MM.1S (cell line): ENCODE results near the gene ADIPOR1.

Source experiments
- DNase-seq: peaks from one replicate; pipeline ENCODE4 v3.0.0-alpha.2; 2015
- H2AFZ ChIP-seq: fragments of 300-600 bp; sonication (generic); 2 replicates; pipeline ENCODE4 v1.6.0; 2016; ENCODE audit warnings: antibody characterized with exemption, low read length
- H3F3A ChIP-seq: fragments of 300-600 bp; sonication (generic); 2 replicates; pipeline ENCODE4 v1.6.1; 2016; ENCODE audit warnings: mild to moderate bottlenecking, antibody characterized with exemption, low read length, moderate library complexity, mixed read lengths; ENCODE audit not compliant: insufficient read depth
- H3K27ac ChIP-seq: fragments of 300-600 bp; sonication (generic); 2 replicates; pipeline ENCODE4 v1.5.1; 2016; ENCODE audit warnings: mild to moderate bottlenecking, low read length
- H3K27me3 ChIP-seq: fragments of 300-600 bp; sonication (generic); replicated peaks from 2 replicates; pipeline ENCODE4 v1.6.0; 2016; ENCODE audit warnings: low read length; ENCODE audit not compliant: insufficient read depth
- H3K36me3 ChIP-seq: fragments of 300-600 bp; sonication (generic); replicated peaks from 2 replicates; pipeline ENCODE4 v1.6.1; 2016; ENCODE audit warnings: mild to moderate bottlenecking, low read length, mixed read lengths; ENCODE audit not compliant: insufficient read depth
- H3K4me1 ChIP-seq: fragments of 300-600 bp; sonication (generic); 2 replicates; pipeline ENCODE4 v1.6.1; 2016; ENCODE audit warnings: low read length, mixed read lengths
- H3K4me2 ChIP-seq: fragments of 300-600 bp; sonication (generic); 2 replicates; pipeline ENCODE4 v1.6.0; 2016; ENCODE audit warnings: low read depth, low read length
- H3K4me3 ChIP-seq: fragments of 300-600 bp; sonication (generic); 2 replicates; pipeline ENCODE4 v1.5.1; 2016; ENCODE audit warnings: low read length, mixed read lengths
- H3K79me2 ChIP-seq: fragments of 300-600 bp; sonication (generic); 2 replicates; pipeline ENCODE4 v1.6.1; 2016; ENCODE audit warnings: mixed run types, low read length, mixed read lengths
- H3K9ac ChIP-seq: fragments of 300-600 bp; sonication (generic); 2 replicates; pipeline ENCODE4 v1.6.1; 2016; ENCODE audit warnings: low read length, mixed read lengths
- H3K9me2 ChIP-seq: fragments of 300-600 bp; sonication (generic); replicated peaks from 2 replicates; pipeline ENCODE4 v1.6.1; 2016; ENCODE audit warnings: mild to moderate bottlenecking, low read length, mixed read lengths; ENCODE audit not compliant: insufficient read depth
- H3K9me3 ChIP-seq: fragments of 300-600 bp; sonication (generic); replicated peaks from 2 replicates; pipeline ENCODE4 v1.6.1; 2016; ENCODE audit warnings: mild to moderate bottlenecking, low read length, mixed read lengths; ENCODE audit not compliant: insufficient read depth
- H4K20me1 ChIP-seq: fragments of 300-600 bp; sonication (generic); 2 replicates; pipeline ENCODE4 v1.6.1; 2016; ENCODE audit warnings: mild to moderate bottlenecking, low read length, moderate library complexity, mixed read lengths; ENCODE audit not compliant: insufficient read depth
- EZH2 ChIP-seq: fragments of 300-600 bp; sonication (generic); optimal IDR thresholded peaks from 2 replicates; pipeline ENCODE3; 2017; ENCODE audit warnings: low read depth, mild to moderate bottlenecking, antibody characterized with exemption, low read length, mixed read lengths
- EZH2phosphoT487 ChIP-seq: fragments of 300-600 bp; sonication (generic); IDR thresholded peaks from 2 replicates; pipeline ENCODE4 v1.6.1; 2018; ENCODE audit warnings: antibody characterized with exemption, low read length
- TF ChIP-seq, protein P1 (sequence below): fragments of 300-600 bp; sonication (generic); IDR thresholded peaks from 2 replicates; pipeline ENCODE4 v1.5.1; 2016; ENCODE audit warnings: antibody characterized with exemption, low read length, mixed read lengths

ADIPOR1 gene

DNA sequence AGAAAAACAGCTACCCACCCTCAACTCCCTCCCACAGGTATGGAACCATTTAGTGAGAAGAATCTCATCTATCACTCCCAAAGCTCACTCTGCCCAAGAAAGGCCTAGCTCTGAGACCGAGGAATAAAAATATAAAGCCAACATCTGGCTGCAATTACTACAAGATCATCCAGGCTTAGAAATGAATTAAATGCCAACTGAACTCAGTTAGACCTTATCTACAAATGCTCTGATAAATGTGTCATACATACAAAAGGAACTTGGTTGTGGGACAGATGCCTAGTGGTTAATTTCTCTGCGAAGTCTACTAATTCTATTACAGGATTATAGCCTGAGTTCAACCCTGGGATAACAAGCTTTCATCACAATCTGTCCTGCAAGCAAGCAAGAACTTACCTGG lies 6.7 kb downstream of the ADIPOR1 start:
- no peak overlapping the region for H3K4me3 ChIP-seq
- no peaks in the 10 kb centered on the region for H3K9me2 ChIP-seq
- no peak overlapping the region for H3K4me2 ChIP-seq
- H3K36me3 ChIP-seq = peaks cover 6% of the 10 kb centered on the region; the same call in 1 of the 2 replicates
- no peak for DNase-seq
- H3K27ac ChIP-seq = no peak overlapping the region
- peaks cover 3% of the 10 kb centered on the region; the same call in 1 of the 2 replicates for H3K4me1 ChIP-seq
- H4K20me1 ChIP-seq = peaks cover 19% of the 10 kb centered on the region
- no peaks in the 10 kb centered on the region for H3K9me3 ChIP-seq
- peaks cover 72% of the 10 kb centered on the region for H3K79me2 ChIP-seq
- no peaks in the 10 kb centered on the region for H3K27me3 ChIP-seq
- no peak overlapping the region for H2AFZ ChIP-seq
- no peak for TF ChIP-seq EZH2phosphoT487
- TF ChIP-seq, protein P1, sequence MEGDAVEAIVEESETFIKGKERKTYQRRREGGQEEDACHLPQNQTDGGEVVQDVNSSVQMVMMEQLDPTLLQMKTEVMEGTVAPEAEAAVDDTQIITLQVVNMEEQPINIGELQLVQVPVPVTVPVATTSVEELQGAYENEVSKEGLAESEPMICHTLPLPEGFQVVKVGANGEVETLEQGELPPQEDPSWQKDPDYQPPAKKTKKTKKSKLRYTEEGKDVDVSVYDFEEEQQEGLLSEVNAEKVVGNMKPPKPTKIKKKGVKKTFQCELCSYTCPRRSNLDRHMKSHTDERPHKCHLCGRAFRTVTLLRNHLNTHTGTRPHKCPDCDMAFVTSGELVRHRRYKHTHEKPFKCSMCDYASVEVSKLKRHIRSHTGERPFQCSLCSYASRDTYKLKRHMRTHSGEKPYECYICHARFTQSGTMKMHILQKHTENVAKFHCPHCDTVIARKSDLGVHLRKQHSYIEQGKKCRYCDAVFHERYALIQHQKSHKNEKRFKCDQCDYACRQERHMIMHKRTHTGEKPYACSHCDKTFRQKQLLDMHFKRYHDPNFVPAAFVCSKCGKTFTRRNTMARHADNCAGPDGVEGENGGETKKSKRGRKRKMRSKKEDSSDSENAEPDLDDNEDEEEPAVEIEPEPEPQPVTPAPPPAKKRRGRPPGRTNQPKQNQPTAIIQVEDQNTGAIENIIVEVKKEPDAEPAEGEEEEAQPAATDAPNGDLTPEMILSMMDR = no peak
- no peak for TF ChIP-seq EZH2
- H3F3A ChIP-seq = no peaks in the 10 kb centered on the region
- no peak overlapping the region for H3K9ac ChIP-seq

DNA sequence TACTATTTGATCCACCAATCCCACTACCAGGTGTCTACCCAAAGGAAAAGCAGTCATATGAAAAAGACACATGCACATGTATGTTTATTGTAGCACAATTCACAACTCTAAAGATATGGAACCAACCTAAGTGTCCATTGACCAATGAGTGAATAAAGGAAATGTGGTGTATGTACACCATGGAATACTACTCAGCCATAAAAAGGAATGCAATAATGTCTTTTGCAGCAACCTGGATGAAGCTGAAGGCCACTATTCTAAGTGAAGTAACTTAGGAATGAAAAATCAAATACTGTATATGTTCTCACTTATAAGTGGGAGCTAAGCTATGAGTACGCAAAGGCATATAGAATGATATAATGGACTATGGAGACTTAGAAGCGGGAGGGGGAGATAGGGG lies 12.6 kb downstream of the ADIPOR1 start:
- no peak for TF ChIP-seq EZH2
- TF ChIP-seq, protein P1 = no peak
- TF ChIP-seq EZH2phosphoT487 = no peak
- H3K9me3 ChIP-seq = no peaks in the 10 kb centered on the region

DNA sequence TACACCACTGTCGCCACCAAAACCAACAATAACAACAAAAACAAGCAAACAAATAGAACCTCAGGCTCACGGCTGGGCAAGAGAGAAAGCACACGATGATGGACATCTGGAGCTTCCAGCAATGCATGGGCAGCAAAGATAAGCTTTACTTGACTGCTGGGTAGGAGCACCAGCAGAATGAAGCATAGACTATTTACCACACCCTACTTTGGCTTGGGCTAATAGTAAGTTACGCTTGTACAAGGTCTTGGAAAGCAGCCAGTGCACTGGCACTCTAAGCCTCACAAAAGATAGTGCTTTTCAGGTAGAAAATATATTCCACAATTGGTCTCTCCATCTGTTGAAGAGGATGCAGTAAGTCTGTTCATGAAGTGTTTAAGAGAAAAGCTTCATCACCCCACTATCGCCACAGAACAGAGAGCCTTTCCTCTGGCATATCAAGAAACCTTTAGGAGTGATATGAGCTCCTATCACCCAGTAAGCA lies 13.6 kb downstream of the ADIPOR1 start:
- no peak for TF ChIP-seq EZH2phosphoT487
- no peak for TF ChIP-seq EZH2
- TF ChIP-seq, protein P1 = no peak
- Histone ChIP-seq H3K9me2 (no peaks in the 10 kb centered on the region), H3K79me2 (peaks cover 6% of the 10 kb centered on the region; the same call in 1 of the 2 replicates), H3K9ac (no peak overlapping the region), H3K36me3 (peaks cover 31% of the 10 kb centered on the region), H3K9me3 (no peaks in the 10 kb centered on the region), H3K4me3 (no peak overlapping the region), H3F3A (no peaks in the 10 kb centered on the region), H3K4me1 (no peaks in the 10 kb centered on the region), H3K4me2 (no peak overlapping the region), H2AFZ (no peak overlapping the region), H4K20me1 (no peaks in the 10 kb centered on the region), H3K27ac (no peak overlapping the region), H3K27me3 (no peaks in the 10 kb centered on the region)
- no peak for DNase-seq

More for the DNA sequence above, 12.6 kb downstream of the ADIPOR1 start:
- H3K9me2 ChIP-seq = no peaks in the 10 kb centered on the region
- H3F3A ChIP-seq = no peaks in the 10 kb centered on the region
- H3K36me3 ChIP-seq = peaks cover 33% of the 10 kb centered on the region
- peaks cover 12% of the 10 kb centered on the region for H3K79me2 ChIP-seq
- no peak overlapping the region for H3K27ac ChIP-seq
- no peaks in the 10 kb centered on the region for H4K20me1 ChIP-seq
- no peak overlapping the region for H3K9ac ChIP-seq
- no peak overlapping the region for H2AFZ ChIP-seq
- DNase-seq = no peak
- H3K4me3 ChIP-seq = no peak overlapping the region
- H3K4me1 ChIP-seq = no peaks in the 10 kb centered on the region
- no peaks in the 10 kb centered on the region for H3K27me3 ChIP-seq
- H3K4me2 ChIP-seq = no peak overlapping the region
